ENCODE data around the gene DENND1B. TPM values are rescaled to one million over a fixed set of nuclear protein-coding genes. Genes with fewer than 3 reads are reported as not detected.

The DENND1B gene
- total and polyA plus RNA-seq, 2 of the 8 experiments (the other 6 are each of a cell fraction or from before 2014, with no cell fraction given) = 0.74 to 3.3 TPM

DNA sequence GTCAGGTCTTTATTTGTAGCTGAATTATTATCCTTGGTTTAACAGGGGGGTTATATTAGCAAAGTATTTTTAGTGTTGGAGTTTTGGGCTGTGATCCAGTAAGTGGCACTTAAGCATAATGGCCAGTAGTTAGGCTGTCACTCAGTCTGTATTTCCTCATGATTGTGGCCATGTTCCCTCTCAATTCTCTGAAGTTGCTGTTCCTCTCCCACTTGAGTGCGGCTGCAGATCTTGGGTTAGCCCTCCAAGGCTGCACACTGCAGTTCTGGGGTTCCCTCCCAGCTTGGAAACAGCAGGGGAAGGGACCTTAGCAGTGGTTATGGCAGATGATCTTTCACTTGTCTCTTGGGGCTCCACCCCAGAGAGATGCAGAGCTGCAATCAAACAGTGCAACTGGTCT is 23.2 kb upstream of the DENND1B start (continued):
- TF ChIP-seq, protein P1, sequence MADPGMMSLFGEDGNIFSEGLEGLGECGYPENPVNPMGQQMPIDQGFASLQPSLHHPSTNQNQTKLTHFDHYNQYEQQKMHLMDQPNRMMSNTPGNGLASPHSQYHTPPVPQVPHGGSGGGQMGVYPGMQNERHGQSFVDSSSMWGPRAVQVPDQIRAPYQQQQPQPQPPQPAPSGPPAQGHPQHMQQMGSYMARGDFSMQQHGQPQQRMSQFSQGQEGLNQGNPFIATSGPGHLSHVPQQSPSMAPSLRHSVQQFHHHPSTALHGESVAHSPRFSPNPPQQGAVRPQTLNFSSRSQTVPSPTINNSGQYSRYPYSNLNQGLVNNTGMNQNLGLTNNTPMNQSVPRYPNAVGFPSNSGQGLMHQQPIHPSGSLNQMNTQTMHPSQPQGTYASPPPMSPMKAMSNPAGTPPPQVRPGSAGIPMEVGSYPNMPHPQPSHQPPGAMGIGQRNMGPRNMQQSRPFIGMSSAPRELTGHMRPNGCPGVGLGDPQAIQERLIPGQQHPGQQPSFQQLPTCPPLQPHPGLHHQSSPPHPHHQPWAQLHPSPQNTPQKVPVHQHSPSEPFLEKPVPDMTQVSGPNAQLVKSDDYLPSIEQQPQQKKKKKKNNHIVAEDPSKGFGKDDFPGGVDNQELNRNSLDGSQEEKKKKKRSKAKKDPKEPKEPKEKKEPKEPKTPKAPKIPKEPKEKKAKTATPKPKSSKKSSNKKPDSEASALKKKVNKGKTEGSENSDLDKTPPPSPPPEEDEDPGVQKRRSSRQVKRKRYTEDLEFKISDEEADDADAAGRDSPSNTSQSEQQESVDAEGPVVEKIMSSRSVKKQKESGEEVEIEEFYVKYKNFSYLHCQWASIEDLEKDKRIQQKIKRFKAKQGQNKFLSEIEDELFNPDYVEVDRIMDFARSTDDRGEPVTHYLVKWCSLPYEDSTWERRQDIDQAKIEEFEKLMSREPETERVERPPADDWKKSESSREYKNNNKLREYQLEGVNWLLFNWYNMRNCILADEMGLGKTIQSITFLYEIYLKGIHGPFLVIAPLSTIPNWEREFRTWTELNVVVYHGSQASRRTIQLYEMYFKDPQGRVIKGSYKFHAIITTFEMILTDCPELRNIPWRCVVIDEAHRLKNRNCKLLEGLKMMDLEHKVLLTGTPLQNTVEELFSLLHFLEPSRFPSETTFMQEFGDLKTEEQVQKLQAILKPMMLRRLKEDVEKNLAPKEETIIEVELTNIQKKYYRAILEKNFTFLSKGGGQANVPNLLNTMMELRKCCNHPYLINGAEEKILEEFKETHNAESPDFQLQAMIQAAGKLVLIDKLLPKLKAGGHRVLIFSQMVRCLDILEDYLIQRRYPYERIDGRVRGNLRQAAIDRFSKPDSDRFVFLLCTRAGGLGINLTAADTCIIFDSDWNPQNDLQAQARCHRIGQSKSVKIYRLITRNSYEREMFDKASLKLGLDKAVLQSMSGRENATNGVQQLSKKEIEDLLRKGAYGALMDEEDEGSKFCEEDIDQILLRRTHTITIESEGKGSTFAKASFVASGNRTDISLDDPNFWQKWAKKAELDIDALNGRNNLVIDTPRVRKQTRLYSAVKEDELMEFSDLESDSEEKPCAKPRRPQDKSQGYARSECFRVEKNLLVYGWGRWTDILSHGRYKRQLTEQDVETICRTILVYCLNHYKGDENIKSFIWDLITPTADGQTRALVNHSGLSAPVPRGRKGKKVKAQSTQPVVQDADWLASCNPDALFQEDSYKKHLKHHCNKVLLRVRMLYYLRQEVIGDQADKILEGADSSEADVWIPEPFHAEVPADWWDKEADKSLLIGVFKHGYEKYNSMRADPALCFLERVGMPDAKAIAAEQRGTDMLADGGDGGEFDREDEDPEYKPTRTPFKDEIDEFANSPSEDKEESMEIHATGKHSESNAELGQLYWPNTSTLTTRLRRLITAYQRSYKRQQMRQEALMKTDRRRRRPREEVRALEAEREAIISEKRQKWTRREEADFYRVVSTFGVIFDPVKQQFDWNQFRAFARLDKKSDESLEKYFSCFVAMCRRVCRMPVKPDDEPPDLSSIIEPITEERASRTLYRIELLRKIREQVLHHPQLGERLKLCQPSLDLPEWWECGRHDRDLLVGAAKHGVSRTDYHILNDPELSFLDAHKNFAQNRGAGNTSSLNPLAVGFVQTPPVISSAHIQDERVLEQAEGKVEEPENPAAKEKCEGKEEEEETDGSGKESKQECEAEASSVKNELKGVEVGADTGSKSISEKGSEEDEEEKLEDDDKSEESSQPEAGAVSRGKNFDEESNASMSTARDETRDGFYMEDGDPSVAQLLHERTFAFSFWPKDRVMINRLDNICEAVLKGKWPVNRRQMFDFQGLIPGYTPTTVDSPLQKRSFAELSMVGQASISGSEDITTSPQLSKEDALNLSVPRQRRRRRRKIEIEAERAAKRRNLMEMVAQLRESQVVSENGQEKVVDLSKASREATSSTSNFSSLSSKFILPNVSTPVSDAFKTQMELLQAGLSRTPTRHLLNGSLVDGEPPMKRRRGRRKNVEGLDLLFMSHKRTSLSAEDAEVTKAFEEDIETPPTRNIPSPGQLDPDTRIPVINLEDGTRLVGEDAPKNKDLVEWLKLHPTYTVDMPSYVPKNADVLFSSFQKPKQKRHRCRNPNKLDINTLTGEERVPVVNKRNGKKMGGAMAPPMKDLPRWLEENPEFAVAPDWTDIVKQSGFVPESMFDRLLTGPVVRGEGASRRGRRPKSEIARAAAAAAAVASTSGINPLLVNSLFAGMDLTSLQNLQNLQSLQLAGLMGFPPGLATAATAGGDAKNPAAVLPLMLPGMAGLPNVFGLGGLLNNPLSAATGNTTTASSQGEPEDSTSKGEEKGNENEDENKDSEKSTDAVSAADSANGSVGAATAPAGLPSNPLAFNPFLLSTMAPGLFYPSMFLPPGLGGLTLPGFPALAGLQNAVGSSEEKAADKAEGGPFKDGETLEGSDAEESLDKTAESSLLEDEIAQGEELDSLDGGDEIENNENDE (IDR thresholded peaks at IDR 0.05; ENCODE audit: insufficient replicate concordance, low read length) = no peak
- no peak for TF ChIP-seq JUND (IDR thresholded peaks at IDR 0.05; ENCODE audit: low read length)

Data from H1 (cell line).